PC-3 (cell line): ENCODE measurements around the gene TMPRSS7. TPM values are rescaled to one million over a fixed set of nuclear protein-coding genes. Genes with fewer than 3 reads are reported as not detected.
A peak's percentile ranks its signal among the peaks of the same experiment; 100 is the strongest.

Source experiments
- ATAC-seq: fragments of 200-7000 bp; cut with Tn5 transposase; 2 replicates; pipeline ENCODE4 v1.9.1; 2020; ENCODE audit warnings: mild to moderate bottlenecking, moderate library complexity
- BruUV-seq: library from RNA; stranded (reverse); fragments of 400-500 nt; replicated peaks from 2 replicates; lab custom pipeline; 2021; lab: Mats Ljungman, UMichigan
- CTCF ChIA-PET: fragments of 300-600 bp; sonication (Branson Sonifier 250); formaldehyde crosslinking; loops from one replicate; lab custom pipeline; 2022; ENCODE audit warnings: antibody characterized with exemption; lab: Charles Lee
- POLR2A ChIA-PET: fragments of 300-600 bp; sonication (Branson Sonifier 250); formaldehyde crosslinking; loops from one replicate; lab custom pipeline; 2022; ENCODE audit warnings: antibody characterized with exemption; ENCODE audit not compliant: unreplicated experiment; lab: Charles Lee
- DNase-seq: peaks from one replicate; pipeline ENCODE4 v3.0.0-alpha.2; 2015
- H2AFZ ChIP-seq: fragments of 300-600 bp; sonication (generic); 2 replicates; pipeline ENCODE4 v1.6.0; 2016; ENCODE audit warnings: antibody characterized with exemption, low read length
- H3F3A ChIP-seq: fragments of 300-600 bp; sonication (generic); one replicate; pipeline ENCODE4 v1.6.0; 2017; ENCODE audit warnings: antibody characterized with exemption, low read length, control low read depth, mild to moderate bottlenecking; ENCODE audit not compliant: unreplicated experiment
- H3K27ac ChIP-seq: fragments of 300-600 bp; sonication (generic); 2 replicates; pipeline ENCODE4 v1.5.1; 2016; ENCODE audit warnings: mild to moderate bottlenecking, low read length
- H3K27me3 ChIP-seq: fragments of 300-600 bp; sonication (generic); 2 replicates; pipeline ENCODE4 v1.6.1; 2016; ENCODE audit warnings: low read length, mixed read lengths
- H3K36me3 ChIP-seq: fragments of 300-600 bp; sonication (generic); 2 replicates; pipeline ENCODE4 v1.6.1; 2016; ENCODE audit warnings: low read depth, mixed run types, low read length, mixed read lengths
- H3K4me1 ChIP-seq: fragments of 300-600 bp; sonication (generic); 2 replicates; pipeline ENCODE4 v1.5.1; 2016; ENCODE audit warnings: low read length; ENCODE audit not compliant: insufficient read depth
- H3K4me2 ChIP-seq: fragments of 300-600 bp; sonication (generic); 2 replicates; pipeline ENCODE4 v1.6.0; 2016; ENCODE audit warnings: low read length
- H3K4me3 ChIP-seq: fragments of 300-600 bp; sonication (generic); 2 replicates; pipeline ENCODE4 v1.5.1; 2016; ENCODE audit warnings: mild to moderate bottlenecking, low read length, mixed read lengths
- H3K79me2 ChIP-seq: fragments of 300-600 bp; sonication (generic); 2 replicates; pipeline ENCODE4 v1.6.1; 2017; ENCODE audit warnings: low read length, mixed read lengths
- H3K9ac ChIP-seq: fragments of 300-600 bp; sonication (generic); 2 replicates; pipeline ENCODE4 v1.6.0; 2016; ENCODE audit warnings: mild to moderate bottlenecking, low read length
- H3K9me2 ChIP-seq: fragments of 300-600 bp; sonication (generic); replicated peaks from 2 replicates; pipeline ENCODE4 v1.6.1; 2016; ENCODE audit warnings: mixed run types, low read length, mixed read lengths
- H3K9me3 ChIP-seq: fragments of 300-600 bp; sonication (generic); 2 replicates; pipeline ENCODE4 v1.6.1; 2016; ENCODE audit warnings: low read length, mixed read lengths
- H4K20me1 ChIP-seq: fragments of 300-600 bp; sonication (generic); 2 replicates; pipeline ENCODE4 v1.6.1; 2016; ENCODE audit warnings: low read length, mixed read lengths
- EZH2 ChIP-seq: fragments of 300-600 bp; sonication (generic); IDR thresholded peaks from one replicate; pipeline ENCODE4 v1.6.1; 2017; ENCODE audit warnings: antibody characterized with exemption, mild to moderate bottlenecking, low read length; ENCODE audit not compliant: unreplicated experiment
- EZH2phosphoT487 ChIP-seq: fragments of 300-600 bp; sonication (generic); IDR thresholded peaks from 2 replicates; pipeline ENCODE4 v1.6.1; 2018; ENCODE audit warnings: mild to moderate bottlenecking, antibody characterized with exemption, low read length, borderline replicate concordance
- intact Hi-C: fragments of 100-400 bp; cut with micrococcal nuclease; formaldehyde crosslinking; loops from 2 replicates; pipeline ENCODE4 v1.9.0; 2023
- total RNA-seq: library from RNA; depleted of rRNA; stranded (reverse); fragments of >200 nt; gene quantifications from 2 replicates; pipeline ENCODE4 v1.2.3, GENCODE V29; 2014
- TF ChIP-seq, protein P1 (sequence below): fragments of 300-600 bp; sonication (generic); conservative IDR thresholded peaks from 2 replicates; pipeline ENCODE4 v1.5.1; 2017; ENCODE audit warnings: antibody characterized with exemption, low read depth, mild to moderate bottlenecking, low read length

Gene TMPRSS7
- total RNA-seq, 1 experiment from 2014 or later, result 0.33 TPM

DNA sequence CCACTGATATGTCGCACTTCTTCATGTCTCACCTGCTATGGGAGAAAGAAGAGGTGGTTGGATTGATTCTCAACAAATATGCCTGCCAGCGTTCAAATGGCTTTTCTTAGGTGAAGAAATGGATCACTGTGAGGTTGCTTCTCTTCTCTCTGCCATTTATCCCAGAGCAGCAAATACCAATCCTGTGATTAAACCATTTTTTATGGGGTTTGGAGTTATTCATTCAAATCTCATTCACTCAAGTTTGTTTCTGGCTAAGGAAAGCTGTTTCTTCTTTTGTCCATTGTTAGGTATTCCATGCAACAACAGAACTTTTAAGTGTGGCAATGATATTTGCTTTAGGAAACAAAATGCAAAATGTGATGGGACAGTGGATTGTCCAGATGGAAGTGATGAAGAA lies 39.5 kb downstream of the TMPRSS7 start:
- H3F3A ChIP-seq, result peaks cover 8% of the 10 kb centered on the region
- DNase-seq (peak; percentile 86), ATAC-seq (peak; percentile 32)
- peak overlapping the region; percentile 99 for H3K27ac ChIP-seq
- H3K9me3 ChIP-seq, result no peaks in the 10 kb centered on the region
- intact Hi-C loops, result no loop called here
- no TSS peak for BruUV-seq
- H3K4me3 ChIP-seq, result peak overlapping the region; percentile 60
- peak overlapping the region; percentile 88 for H3K9ac ChIP-seq
- H3K4me2 ChIP-seq, result peak overlapping the region; percentile 88
- H3K9me2 ChIP-seq, result no peaks in the 10 kb centered on the region
- ChIA-PET POLR2A (no interaction called here), CTCF (no interaction called here)
- no peaks in the 10 kb centered on the region for H3K79me2 ChIP-seq
- H3K4me1 ChIP-seq, result peaks cover 36% of the 10 kb centered on the region
- no peaks in the 10 kb centered on the region for H3K27me3 ChIP-seq
- H2AFZ ChIP-seq, result peak overlapping the region; percentile 22; the same call in 1 of the 2 replicates
- TF ChIP-seq, protein P1, sequence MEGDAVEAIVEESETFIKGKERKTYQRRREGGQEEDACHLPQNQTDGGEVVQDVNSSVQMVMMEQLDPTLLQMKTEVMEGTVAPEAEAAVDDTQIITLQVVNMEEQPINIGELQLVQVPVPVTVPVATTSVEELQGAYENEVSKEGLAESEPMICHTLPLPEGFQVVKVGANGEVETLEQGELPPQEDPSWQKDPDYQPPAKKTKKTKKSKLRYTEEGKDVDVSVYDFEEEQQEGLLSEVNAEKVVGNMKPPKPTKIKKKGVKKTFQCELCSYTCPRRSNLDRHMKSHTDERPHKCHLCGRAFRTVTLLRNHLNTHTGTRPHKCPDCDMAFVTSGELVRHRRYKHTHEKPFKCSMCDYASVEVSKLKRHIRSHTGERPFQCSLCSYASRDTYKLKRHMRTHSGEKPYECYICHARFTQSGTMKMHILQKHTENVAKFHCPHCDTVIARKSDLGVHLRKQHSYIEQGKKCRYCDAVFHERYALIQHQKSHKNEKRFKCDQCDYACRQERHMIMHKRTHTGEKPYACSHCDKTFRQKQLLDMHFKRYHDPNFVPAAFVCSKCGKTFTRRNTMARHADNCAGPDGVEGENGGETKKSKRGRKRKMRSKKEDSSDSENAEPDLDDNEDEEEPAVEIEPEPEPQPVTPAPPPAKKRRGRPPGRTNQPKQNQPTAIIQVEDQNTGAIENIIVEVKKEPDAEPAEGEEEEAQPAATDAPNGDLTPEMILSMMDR, result no peak
- no peak for TF ChIP-seq EZH2
- no peak for TF ChIP-seq EZH2phosphoT487
- H4K20me1 ChIP-seq, result no peaks in the 10 kb centered on the region
- no peaks in the 10 kb centered on the region for H3K36me3 ChIP-seq

- Histone ChIP-seq H3K4me2 (peak overlapping the region; percentile 88), H2AFZ (peak overlapping the region; percentile 22), H3K79me2 (no peaks in the 10 kb centered on the region), H3K36me3 (no peaks in the 10 kb centered on the region), H3F3A (peaks cover 8% of the 10 kb centered on the region), H4K20me1 (no peaks in the 10 kb centered on the region), H3K9ac (peak overlapping the region; percentile 88), H3K9me2 (no peaks in the 10 kb centered on the region), H3K27ac (peak overlapping the region; percentile 99), H3K4me3 (peak overlapping the region; percentile 60), H3K27me3 (no peaks in the 10 kb centered on the region), H3K4me1 (peaks cover 36% of the 10 kb centered on the region), H3K9me3 (no peaks in the 10 kb centered on the region)
- TF ChIP-seq, protein P1, result no peak
- TF ChIP-seq EZH2, result no peak
- no peak for TF ChIP-seq EZH2phosphoT487
- CTCF ChIA-PET, result no interaction called here
- POLR2A ChIA-PET, result interaction anchor here (0.6 kb wide), 1 partner anchor 848 kb away, joined by 3 read pairs; no protein-coding TSS in a partner anchor
- peak; percentile 98 for DNase-seq
- ATAC-seq, result peak; percentile 96
- TSS peak; percentile 85 for BruUV-seq
- intact Hi-C loops, result loop anchor here (1.0 kb wide), 3 partner anchors 11 to 32 kb away; partner anchors contain the start of gene C3orf52
Measured at GRCh38 chr3:112074616-112075497, 40.3 kb downstream of the TMPRSS7 start.
